Activated CD4-positive, CD25-positive, alpha-beta regulatory T cell (primary cell): Measurements from ENCODE around the gene CLDN7.
A peak's percentile ranks its signal among the peaks of the same experiment; 100 is the strongest.
"Not testable (repeated sequence)": the region's sequence is repeated elsewhere in the genome, so short reads cannot be mapped to it uniquely, and the experiment has no call there.

Source experiments
- DNase-seq, 4 experiments: peaks; one replicate each; lab custom pipeline; 2025; lab: John Stamatoyannopoulos, UW

CLDN7 gene

DNA sequence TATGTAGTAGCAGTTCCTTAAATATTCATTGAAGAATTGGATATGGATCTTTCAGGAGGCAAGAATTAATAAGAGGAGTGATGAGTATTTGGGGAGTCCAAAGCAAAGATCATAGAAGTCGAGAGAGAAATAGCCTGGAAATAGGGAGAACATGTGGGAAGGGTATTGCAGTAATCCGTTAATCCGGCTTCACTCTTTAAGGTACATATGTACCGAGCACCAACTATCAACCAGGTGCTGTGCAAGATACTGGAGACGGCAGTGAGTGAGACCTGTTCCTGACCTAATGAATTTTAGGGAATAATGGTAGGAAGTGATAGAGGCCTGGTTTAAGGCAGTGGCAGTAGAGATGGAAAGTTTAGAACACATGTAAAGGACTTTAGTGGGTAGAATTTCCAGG, 9.2 kb downstream of the CLDN7 start:
- DNase-seq: no peak

DNA sequence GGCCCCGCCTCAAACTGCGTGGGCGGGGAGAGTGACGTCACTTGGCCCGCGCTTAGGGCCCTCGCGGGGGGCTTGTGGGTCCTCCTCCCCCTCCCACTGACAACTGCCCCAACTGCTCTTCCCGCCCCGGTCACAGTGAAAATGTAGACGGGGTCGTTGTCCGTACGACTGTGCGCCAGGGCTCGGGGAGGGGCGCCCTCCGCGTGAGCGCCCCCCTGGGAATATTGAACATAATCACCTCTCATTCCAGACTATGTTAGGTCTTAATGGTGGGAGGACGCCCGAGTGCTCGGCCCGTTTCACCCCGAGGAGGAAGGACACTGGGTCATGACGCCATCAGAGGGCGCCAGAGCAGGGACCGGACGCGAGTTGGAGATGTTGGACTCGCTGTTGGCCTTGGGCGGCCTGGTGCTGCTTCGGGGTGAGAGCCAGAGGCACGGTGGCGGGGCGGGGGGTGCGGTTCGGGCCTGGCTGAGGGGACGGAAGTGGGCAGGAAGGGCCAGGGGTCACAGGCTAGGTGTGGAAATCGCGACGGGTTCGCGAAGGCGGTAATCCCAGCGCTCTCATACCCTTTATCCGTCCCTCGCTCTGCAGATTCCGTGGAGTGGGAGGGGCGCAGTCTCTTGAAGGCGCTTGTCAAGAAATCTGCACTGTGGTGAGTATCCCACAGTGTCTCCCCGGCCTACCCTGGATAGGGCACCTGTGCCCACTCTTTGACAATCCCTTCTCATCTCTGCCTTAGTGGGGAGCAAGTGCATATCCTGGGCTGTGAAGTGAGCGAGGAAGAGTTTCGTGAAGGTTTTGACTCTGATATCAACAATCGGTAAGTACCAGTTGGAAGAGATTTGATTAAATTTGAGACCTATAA, 9.9 kb downstream of the CLDN7 start, which contains the start of gene ELP5:
Gene ELP5, plus strand, starts transcription at position 40 of the 868 bp plus-strand sequence. Its CDS starts 336 bp downstream, at position 376.
- peak; percentile 72 to 80 (median 74) for DNase-seq

DNA sequence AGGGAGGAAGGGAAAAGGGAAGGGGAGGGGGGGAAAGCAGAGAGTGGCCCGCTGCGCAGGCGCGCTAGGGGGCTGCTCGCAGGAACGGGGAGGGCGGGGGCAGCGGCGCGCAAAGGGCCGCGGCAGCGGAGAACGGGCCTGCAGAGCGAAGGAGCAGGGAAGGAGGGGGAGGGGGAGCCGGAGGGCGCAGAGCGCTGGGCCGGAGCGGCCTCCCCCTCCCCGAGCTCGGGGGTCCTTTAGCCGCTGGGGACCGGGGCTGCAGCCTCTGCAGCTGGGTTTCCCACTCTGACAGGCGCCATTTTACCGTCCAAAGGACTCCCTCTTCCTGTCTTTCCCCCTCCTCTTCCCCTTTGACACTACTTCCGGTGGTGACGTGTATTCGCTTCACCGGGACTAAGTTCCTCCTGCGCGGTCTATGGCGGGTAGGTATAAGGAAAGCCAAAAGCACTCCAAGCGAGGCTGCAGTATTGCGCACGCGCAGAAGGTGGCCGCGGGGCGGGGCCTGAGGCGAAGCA, 10.6 kb downstream of the CLDN7 start, which contains the start of gene CTDNEP1:
Gene CTDNEP1, minus strand, starts transcription at position 74 of the 515 bp plus-strand sequence. CDS start 438 bp downstream, outside the sequence.
- DNase-seq: peak; percentile 96 to 99 (median 96)

DNA sequence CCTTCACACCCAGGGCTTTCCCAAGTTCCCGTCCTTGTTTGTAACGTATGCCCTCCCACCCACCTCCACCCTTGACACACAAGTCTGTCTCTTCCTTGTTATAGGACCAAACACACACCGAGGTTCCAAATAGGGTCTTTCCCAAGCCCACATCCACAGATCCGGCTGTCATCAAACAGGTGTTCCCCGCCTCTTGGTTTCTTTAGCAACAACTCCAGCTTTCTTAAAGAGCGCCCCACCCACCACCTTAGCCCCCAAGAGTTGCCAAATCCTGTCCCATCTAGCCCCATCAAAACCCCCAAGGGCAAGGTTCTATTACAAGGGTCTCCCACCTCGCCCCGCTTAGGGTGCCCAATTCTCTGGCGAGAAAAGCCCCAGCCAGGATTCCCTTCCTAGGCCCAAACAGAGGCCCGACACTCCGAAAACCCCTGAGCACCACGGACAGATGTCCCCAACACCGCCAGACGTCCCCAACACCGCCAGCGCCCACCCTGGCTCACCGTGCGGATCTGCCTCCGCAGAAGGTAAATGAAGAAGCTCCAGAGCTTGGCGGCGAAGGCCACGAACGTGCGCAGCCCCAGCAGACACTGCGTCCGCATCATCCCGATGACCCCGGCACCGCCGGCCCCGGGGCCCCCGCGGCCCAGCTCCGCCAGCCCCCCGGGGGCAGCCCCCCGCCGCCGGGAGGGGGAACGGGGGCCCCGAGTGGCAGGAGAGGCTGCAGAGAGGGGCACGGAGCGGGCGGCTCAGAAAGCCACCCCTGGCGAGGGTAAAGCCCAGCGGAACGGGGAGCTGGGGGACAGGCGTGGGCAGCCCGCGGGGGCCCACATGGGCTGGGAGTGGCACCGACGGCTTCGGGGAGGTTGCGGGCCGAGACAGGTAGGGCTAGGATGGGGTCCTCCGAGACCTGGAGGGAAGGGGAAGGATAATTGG, 11.3 kb downstream of the CLDN7 start:
- DNase-seq: no peak

DNA sequence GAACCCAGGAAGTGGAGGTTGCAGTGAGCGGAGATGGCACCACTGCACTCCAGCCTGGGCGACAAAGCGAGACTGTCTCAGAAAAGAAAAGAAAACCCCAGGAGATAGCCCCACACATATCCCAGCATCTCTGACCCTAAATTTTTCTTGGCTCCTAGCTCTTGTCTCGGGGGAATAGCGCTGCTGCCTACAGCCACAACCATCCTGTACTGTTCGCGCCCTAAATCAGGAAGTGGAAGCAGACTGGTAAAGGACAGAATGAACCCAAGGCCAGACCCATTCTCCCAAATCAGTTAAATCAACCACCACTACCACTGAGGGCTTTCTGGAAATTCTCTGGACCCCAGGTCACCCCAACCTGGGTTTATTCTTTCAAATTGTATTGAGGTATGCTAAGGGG, 12.4 kb downstream of the CLDN7 start:
- DNase-seq: no peak

DNA sequence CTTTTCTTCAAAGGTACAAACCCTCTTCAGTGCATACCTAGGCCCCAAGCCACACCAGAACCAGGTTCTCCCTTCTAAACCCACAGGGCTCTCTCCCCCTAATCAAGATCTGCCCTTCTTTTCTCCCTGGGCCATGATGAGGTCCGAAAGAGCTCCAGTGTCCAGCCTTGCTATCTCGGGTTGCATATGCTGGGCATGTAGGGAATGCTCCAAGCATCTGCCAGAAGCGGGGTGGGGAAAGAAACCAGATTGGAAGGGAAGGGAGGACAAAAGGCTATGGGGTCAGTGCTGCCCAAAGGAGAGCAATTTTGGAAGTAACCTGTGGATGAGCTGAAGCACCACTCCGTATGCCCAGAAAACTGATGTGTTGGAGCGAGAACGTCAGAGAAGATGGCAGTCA, 13.1 kb downstream of the CLDN7 start:
- DNase-seq: no peak

DNA sequence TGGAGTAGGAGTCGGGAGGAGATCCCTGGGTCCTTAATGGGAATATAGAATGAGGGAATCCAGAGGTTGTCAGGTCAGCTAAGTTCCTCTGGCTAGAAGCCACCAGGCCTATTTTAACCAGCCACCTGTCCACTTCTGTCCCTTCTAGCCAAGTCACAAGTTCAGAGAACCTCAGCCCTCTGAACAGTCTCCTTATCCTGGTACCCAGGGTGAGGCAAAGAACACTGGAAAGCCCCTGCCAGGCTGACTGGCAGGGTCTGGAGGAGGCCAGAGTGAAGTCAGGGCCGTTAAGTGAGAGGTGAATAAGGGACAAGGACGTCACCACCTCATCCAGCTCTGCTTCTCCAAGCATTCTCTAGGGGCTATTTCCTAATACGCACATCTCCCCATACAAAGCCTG, 13.5 kb downstream of the CLDN7 start:
- DNase-seq: no peak

DNA sequence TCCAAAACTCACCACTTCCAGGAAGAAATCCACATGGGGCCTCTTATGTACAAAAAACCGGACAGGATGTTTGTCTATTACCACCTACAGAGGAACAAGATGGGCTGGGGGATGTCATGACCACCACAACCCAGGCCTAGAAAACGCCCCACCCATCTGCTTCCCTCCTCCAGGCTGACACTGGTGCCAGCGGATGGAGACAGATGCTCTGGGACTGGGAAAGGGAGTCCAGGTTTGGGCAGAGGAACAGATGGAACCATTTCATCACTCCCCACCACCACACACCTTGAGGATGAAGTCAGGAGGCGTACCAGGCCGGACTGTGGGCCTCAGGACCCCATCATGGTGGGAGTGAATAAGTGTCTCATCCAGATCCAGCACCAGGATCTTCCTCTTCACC, 15.5 kb downstream of the CLDN7 start:
- DNase-seq: no peak

GRCh38 chr17:7243838-7244237, 18.4 kb downstream of the CLDN7 start:
- DNase-seq: not testable (repeated sequence)

- no peak for DNase-seq
These were observed 18.9 kb downstream of the CLDN7 start for GRCh38 chr17:7243453-7243729.

DNA sequence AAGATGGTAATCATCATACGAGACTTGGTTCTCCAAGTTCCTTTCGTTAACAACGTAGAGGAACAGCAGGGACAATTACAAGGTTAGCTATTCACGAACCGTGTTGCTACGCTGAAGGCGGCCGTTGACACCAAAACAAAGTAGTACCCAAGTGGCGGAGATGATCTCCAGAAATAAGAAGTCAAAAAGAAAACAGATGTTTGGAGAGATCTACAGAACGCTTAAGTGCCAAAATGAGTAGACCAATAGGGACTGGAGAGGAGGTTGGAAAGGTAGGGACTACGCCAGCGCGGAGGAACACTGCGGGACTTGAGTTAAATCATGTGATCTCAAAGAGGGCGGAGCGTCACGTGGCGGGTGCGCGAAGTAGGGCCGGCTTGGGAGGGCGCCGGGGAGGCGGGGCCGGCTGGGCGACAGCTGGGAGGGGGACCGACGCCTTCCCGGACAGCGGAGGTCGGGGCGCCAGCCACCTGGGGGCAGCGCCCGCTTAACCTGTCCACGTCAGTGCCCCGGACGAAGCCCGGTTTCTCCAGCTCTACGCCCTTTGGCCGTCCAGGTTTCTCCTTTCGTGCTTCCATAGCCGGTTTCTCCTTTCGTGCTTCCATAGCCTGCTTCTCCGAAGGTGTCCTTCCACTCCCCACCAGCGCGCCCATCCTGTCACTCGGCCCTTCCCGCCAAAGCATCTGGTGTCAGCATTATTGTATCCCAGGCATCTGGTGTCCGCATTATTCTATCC, 19.4 kb downstream of the CLDN7 start:
- DNase-seq: peak; percentile 79 to 88 (median 86)

- DNase-seq: peak; percentile 81 to 90 (median 86)
These were observed 20.2 kb downstream of the CLDN7 start, which contains the start of gene GABARAP for GRCh38 chr17:7241783-7242716. TSS of gene GABARAP (minus strand) at chr17:7242449. CDS start at chr17:7242330, 119 bp downstream.

- no peak for DNase-seq
These were observed 21.1 kb downstream of the CLDN7 start for GRCh38 chr17:7241090-7241733.

DNA sequence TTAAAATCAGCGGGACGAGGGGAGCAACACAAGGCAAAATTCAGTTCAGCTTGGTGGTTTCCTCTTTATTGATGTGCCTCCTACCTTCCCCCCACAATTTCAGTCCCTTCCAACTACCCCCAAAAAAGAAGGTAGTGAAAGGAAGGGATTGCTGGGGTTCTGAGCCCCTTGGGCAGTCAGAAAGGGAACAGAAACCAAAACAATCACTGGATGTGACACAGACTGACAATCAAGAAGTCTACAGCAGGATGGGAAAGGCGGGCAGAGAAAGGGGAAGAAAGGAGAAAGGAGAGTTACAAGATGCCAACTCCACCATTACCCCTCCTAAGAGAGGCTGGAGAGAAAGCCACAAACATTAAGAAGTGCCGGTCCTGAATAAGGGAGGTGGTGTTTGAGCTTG, 21.9 kb downstream of the CLDN7 start:
- no peak for DNase-seq

DNA sequence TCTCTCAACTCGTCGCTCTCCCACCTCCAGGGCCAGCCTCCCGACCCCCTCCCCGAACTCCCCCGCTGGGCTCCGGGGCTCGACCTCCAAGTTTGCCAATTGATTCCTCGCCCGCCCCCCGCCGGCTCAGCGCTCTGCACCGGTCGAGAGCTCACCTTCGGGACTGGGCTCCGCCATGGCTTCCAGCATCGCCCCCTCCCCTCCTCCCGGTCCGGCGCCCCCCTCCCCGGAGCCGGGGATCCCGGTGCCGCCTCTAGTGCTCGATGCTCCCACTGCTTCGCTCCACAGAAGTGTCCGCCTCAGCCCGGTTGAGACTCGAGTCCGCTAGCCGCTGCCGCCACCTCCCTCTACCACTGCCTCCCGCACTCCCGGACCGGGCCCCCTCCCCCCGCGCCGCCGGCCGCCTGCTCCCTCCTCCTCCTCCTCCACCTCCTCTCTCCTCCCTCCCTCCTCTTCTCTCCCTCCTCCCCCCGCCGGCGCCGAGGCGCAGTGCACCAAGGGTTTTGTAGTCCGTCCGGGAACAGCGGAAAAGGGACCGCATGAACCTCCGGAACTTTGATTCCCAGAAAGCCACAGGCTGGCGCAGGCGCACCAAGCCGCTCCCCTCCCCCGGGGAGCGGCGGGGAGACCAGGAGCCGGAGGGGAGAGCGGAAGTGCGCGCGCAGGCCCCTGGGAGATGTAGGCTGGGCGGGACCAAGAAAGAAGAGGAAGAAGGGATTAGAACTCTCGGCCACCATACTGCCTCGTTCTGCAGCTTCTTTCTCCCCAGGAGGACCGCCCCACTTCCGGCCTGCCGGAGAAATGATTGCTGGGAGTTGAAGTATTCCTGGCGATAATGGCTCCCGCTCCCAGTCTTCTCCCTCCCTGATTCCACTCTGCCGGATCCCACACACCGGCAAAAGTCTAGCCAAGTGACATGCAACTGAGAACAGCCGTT, 22.9 kb downstream of the CLDN7 start, which contains the start of gene PHF23:
Gene PHF23, minus strand, starts transcription at position 367 of the 937 bp plus-strand sequence. Its CDS starts 178 bp downstream, at position 189.
- DNase-seq: peak; percentile 94 to 96 (median 96)

GRCh38 chr17:7238420-7239090, 23.7 kb downstream of the CLDN7 start:
- DNase-seq: peak in 2 of 4 experiments; percentile 48 to 52

DNA sequence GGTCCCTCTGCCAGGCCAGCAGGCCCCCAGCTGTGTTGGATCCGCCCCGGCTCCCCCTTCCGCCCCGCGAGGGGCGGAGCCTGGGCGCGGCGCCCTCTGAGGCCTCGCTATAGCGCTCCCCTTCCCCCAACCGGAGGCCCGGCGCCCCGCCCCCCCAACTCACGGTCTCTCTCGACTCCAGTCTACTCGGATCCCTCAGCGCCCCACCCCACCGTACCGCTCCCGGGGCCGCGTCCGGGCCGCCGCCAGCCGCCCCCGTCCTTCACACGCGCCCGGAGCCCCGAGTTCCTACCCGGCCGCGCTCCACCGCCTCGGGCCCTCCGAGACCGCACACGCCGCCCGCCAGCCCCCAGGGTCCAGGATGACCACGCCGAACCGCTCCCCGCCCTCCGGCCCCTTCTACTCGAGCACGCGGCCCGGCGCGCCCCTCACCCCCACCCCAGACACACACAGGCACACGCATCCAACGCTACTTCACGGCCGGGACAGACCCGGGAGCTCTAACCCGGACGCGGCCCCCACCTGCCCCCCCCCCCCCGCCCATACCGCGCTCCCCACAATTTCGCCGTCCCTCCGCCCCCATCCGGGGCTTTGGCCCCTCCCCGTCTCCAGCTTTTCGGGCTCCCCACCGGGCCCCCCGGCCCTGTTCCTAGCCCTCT, 24.4 kb downstream of the CLDN7 start:
- peak; percentile 67 to 71 (median 69) for DNase-seq
